NCI-H524 (cell line): ENCODE measurements around the gene PRR35.

ENCODE experiments used
- DNase-seq, 2 experiments: peaks; one replicate each; lab custom pipeline; 2025; lab: John Stamatoyannopoulos, UW

The PRR35 gene

GRCh38 chr16:528111-529011, 31.8 kb upstream of the PRR35 start:
- peak in 1 of 2 experiments; percentile 32 for DNase-seq

- DNase-seq = no peak
Observed at GRCh38 chr16:529012-529575, 31.1 kb upstream of the PRR35 start.

DNA sequence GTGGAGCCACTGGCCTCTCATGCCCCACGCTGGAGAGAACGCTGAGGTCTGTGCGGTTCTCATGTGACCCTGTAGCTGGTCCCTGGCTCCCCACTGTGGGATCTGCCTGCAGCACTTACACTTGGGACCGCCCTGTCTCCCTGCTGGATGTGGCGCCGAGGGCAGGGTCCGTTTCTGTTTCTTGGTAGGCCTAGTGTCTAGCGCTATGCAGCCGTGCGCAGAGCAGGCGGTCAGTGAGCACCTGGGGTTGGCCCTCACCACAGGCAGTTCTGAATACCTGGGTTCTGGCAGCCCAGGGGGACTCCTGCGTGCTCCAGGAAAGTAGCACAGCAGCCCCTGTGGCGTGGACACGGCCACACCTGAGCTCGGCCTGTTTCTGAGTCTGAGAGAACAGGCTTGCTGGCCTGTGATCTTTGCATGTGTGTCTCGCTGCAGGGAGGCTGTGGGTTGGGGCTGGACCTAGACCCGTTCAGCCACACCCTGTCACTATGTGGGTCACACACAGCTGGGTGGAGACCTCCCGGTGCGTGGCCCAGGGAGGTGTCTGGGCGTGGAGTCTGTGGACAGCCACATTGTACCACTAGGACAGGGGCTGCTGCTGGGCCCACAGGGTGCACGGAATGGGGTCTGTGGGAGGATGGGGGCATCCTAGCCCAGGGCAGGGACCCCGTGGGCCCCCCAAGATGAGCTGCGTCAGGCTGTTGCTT, 29.9 kb upstream of the PRR35 start:
- DNase-seq = no peak

- DNase-seq = no peak
Observed at GRCh38 chr16:531494-532125, 28.6 kb upstream of the PRR35 start.

GRCh38 chr16:533391-534123, 26.6 kb upstream of the PRR35 start:
- no peak for DNase-seq

DNA sequence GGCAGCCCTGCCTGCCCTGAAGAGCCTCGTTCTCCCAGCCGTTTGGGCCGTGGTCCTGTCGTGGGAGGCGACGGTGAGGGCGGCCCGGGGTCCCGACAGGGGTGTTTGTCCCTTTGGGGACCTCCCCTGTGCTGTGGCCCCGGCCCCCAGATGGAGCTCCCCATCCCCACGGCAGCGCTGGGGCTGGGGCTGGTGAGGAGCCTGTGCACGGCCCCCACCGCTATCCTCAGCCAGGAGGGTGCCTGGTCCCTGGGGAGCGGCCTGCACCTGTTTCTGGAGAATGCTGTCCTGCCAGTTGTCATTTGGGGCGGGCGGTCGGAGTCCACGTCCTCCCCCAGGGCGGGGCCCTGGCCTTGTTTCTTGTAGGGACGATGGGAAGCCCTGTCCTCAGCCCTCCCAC, 26.1 kb upstream of the PRR35 start:
- DNase-seq = no peak

- no peak for DNase-seq
Observed at GRCh38 chr16:534856-535445, 25.2 kb upstream of the PRR35 start.

GRCh38 chr16:535446-536405, 24.5 kb upstream of the PRR35 start:
- DNase-seq = no peak

DNA sequence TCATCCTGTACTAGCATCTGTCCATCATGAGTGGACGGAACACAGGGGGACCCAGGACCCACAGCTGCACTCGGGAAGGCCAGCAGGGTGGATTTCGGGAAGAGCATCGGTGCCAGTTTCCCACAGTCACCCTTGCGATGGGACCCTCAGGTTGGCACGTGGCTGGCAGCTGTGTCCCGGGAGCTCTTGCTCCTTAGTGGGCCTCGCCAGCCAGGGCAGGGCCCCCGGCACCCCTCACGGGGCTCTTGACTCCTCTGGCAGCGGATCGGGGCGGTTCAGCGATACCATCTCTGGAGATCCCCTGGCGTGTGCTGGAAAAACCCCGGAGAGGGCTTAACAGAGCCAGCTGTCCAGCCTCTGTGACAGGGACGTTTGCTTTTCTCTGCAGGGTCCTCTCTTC, 23.4 kb upstream of the PRR35 start:
- no peak for DNase-seq

DNA sequence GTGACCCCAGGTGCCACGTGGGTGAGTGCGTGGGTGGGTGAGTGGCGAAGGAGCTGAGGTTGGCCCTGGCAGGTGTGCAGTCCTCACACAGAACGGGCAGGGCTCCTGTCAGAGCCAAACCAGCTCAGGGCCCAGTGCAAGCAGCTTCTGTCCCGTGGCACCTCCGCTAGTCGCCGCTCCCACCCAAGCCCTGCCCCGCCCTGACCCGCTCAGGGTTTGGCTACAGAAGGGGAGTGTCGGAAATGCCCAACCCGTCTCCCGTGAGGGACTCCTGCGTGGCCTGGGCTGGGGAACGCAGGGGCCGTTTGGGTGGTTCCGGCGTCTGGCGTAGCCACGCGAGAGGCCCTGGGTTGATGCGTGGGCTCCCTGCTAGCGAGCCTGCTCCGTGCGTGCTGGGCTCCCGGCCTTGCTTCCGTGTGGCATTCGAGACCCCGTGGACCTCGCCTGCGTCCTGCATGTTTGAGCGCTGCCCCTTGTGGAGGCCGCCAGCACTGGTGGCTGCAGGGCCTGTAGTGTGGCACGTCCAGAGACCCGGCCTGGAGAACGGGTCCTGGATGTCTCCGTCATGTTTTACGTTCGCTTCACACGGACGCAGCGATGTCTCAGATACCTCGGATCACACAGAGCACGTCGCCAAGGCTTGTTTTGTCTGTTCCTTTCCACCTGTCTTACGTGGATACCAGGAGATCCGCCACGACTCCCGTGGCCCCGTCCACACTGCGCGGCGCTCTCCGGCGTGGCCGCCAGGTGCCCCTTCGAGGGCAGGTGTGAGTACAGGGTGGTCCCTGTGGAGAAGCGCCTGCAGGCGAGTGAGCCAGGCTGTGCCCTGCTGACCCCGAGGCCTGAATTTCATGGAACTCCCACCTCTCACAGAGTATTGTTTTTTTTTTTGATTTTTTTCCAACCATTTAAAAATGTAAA, 22.5 kb upstream of the PRR35 start:
- no peak for DNase-seq

DNA sequence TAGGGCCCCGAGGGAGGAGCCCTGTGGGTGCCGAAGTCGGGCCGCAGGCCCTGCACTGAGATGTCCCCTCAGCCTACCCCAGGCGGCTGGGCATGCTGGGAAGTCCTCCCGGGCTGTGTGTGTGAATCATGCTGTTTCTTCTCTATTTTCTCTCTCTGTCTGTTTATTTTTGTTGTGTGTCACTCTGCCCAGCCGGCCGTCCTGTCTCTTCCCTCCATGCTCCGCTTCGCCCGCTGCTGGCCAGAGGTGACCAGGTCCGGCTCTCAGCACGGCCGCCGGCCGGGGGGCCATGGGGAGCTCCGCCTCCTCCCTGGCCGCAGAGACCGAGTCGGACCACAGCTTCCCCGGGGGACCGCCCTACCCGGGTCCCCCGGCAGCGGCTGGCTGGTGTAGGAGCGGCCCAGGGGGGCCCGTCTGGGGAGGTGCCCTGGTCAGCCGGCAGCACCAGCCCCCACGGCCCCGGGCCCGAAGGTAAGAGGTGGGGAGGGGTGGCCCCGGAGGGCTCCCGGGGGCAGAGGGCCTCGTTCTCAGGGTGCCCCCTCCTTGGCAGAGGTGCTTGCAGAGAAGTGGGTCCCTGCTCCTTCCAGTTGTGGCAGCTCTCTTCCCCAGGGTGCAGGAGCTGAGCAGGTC, 20.2 kb upstream of the PRR35 start:
- DNase-seq = no peak

DNA sequence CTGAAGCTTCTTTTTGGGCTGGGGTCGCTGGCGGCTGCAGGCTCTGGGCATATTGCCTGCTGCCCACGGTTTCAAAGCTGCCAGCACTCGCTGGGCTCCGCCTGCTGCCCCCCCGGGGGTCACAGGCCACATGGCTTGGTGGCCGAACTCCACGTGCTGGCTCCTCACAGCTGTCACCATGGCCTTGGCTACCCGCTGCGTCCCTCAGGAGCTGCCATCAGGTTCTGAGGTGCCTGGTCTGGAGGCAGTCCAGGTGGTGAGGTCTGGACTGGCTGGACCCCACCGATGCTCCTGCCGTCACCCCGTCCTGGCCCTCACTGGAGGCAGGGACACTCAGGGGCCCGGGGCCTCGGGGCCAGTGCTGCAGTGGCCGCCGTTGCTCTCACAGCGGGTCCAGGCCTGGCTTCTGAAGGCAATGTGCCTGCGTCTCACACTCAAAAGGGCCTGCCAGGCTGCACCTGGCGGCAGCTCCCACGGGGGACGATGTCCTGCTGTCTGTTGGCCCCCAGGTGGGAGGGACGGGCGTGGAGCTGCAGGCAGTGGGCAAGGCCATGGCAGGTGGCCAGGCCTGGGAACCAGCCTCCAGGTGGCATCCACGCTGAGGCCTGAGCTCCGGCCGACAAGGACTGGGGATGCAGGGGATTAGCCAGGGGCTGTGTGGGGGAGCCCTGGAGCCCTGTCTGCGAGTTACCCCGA, 19.4 kb upstream of the PRR35 start:
- DNase-seq = no peak

- DNase-seq = no peak
Observed at GRCh38 chr16:543301-544164, 16.7 kb upstream of the PRR35 start.

DNA sequence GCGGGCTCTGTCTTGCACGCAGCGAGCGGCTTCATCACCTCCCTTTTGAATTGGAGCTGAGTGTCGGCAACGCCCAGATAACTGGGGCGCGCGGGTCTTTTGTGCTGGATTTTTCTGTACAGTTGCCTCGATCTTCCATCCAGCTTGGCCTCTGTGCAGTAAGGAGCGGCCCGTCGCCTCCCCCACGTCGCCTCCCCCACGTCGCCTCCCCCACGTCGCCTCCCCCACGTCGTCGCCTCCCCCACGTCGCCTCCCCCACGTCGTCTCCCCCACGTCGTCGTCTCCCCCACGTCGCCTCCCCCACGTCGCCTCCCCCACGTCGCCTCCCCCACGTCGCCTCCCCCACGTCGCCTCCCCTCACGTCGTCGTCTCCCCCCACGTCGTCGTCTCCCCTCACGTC, 15.7 kb upstream of the PRR35 start:
- no peak for DNase-seq

DNA sequence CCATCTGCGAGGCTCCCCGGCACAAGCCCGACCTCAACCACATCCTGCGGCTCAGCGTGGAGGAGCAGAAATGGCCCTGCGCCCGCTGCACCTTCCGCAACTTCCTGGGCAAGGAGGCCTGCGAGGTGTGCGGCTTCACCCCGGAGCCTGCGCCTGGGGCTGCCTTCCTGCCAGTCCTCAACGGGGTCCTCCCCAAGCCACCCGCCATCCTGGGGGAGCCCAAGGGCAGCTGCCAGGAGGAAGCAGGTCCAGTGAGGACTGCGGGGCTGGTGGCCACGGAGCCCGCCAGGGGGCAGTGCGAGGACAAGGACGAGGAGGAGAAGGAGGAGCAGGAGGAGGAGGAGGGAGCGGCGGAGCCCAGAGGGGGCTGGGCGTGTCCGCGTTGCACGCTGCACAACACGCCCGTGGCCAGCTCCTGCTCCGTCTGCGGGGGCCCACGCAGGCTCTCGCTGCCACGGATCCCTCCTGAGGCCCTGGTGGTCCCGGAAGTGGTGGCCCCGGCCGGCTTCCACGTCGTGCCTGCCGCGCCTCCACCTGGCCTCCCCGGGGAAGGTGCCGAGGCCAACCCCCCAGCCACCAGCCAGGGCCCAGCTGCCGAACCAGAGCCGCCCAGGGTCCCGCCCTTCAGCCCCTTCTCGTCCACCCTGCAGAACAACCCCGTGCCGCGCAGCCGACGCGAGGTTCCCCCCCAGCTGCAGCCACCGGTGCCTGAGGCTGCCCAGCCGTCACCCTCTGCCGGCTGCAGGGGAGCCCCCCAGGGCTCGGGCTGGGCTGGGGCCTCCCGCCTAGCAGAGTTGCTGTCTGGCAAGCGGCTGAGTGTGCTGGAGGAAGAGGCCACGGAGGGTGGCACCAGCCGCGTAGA, 13.1 kb upstream of the PRR35 start:
- no peak for DNase-seq

DNA sequence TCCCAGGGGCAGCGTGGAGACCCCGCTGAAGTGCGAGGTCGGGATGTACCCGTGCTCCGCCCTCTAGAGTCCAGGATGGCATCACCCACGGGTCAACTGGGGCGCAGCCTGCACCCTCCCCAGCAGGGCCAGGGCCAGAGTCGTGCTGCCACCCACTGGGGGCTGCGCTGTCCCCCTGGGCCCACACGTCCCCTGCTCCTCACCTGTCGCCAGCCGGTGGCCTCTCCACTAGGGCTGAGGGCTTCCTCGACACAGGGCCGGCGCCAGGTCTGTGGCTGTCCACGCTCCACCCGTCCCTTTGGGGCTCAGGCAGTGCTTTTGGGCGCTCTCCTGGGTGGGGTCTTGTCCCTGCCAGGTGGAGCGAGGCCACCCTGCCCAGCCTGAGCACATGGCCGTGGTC, 11.6 kb upstream of the PRR35 start:
- DNase-seq = no peak
